HepG2 (cell line): Measurements from ENCODE around the gene EIF5B. TPM values are rescaled to one million over a fixed set of nuclear protein-coding genes. Genes with fewer than 3 reads are reported as not detected.

Source experiments
- FOXO1 ChIP-seq: sonication (generic); formaldehyde crosslinking; IDR thresholded peaks from 2 replicates; pipeline ENCODE4 v1.4.0; 2020; ENCODE audit warnings: missing genetic modification reagents
- IRX3 ChIP-seq: sonication (generic); formaldehyde crosslinking; IDR thresholded peaks from 2 replicates; pipeline ENCODE4 v1.8.1; 2023; ENCODE audit warnings: mild to moderate bottlenecking, low read depth, missing genetic modification reagents, borderline replicate concordance
- KDM6A ChIP-seq: IDR thresholded peaks from 2 replicates; pipeline ENCODE4 v1.6.1; 2016; ENCODE audit warnings: low read depth
- KLF6 ChIP-seq: IDR thresholded peaks from 2 replicates; pipeline ENCODE4 v1.8.0; 2016; ENCODE audit warnings: missing biosample characterization, missing genetic modification reagents
- MAF1 ChIP-seq: sonication (generic); formaldehyde crosslinking; IDR thresholded peaks from 2 replicates; pipeline ENCODE4 v1.5.0; 2020; ENCODE audit warnings: missing genetic modification reagents, borderline replicate concordance
- MED13 ChIP-seq: sonication (generic); formaldehyde crosslinking; IDR thresholded peaks from 2 replicates; pipeline ENCODE4 v1.5.0; 2020; ENCODE audit warnings: missing genetic modification reagents
- NCOA1 ChIP-seq: sonication (generic); formaldehyde crosslinking; IDR thresholded peaks from 2 replicates; pipeline ENCODE4 v1.9.0; 2021; ENCODE audit warnings: missing genetic modification reagents
- POGK ChIP-seq: sonication (generic); formaldehyde crosslinking; conservative IDR thresholded peaks from 2 replicates; pipeline ENCODE4 v1.8.0; 2022; ENCODE audit warnings: mild to moderate bottlenecking, moderate library complexity, missing genetic modification reagents
- RBM39 ChIP-seq: fragments of 200-400 bp; formaldehyde crosslinking; IDR thresholded peaks from one replicate; pipeline ENCODE4 v1.6.1; 2018; ENCODE audit warnings: antibody characterized with exemption, mild to moderate bottlenecking, low read depth, low read length; ENCODE audit not compliant: poor library complexity, severe bottlenecking
- SP5 ChIP-seq: IDR thresholded peaks from 2 replicates; pipeline ENCODE4 v1.6.1; 2016; ENCODE audit warnings: low read depth, borderline replicate concordance
- TBX2 ChIP-seq: sonication (generic); formaldehyde crosslinking; IDR thresholded peaks from 2 replicates; pipeline ENCODE4 v1.5.0; 2020; ENCODE audit warnings: missing genetic modification reagents, mild to moderate bottlenecking, borderline replicate concordance
- THRA ChIP-seq: sonication (generic); formaldehyde crosslinking; IDR thresholded peaks from 2 replicates; pipeline ENCODE4 v1.4.0; 2020; ENCODE audit warnings: missing genetic modification reagents, borderline replicate concordance
- TRIM22 ChIP-seq: fragments of 450-650 bp; IDR thresholded peaks from 2 replicates; pipeline ENCODE4 v1.6.1; 2017
- ZFP41 ChIP-seq: sonication (generic); formaldehyde crosslinking; IDR thresholded peaks from 2 replicates; pipeline ENCODE4 v1.4.0; 2020; ENCODE audit warnings: mild to moderate bottlenecking, missing genetic modification reagents, borderline replicate concordance
- ZNF143 ChIP-seq: sonication (generic); formaldehyde crosslinking; IDR thresholded peaks from 2 replicates; pipeline ENCODE4 v1.4.0; 2020; ENCODE audit warnings: missing genetic modification reagents
- ZNF607 ChIP-seq: sonication (generic); formaldehyde crosslinking; IDR thresholded peaks from 2 replicates; pipeline ENCODE4 v1.5.1; 2020; ENCODE audit warnings: missing genetic modification reagents, mild to moderate bottlenecking, borderline replicate concordance
- ZNF609 ChIP-seq: sonication (generic); formaldehyde crosslinking; IDR thresholded peaks from 2 replicates; pipeline ENCODE4 v1.4.0; 2020; ENCODE audit warnings: mild to moderate bottlenecking, missing genetic modification reagents, borderline replicate concordance
- ZNF619 ChIP-seq: sonication (generic); formaldehyde crosslinking; IDR thresholded peaks from 2 replicates; pipeline ENCODE4 v1.4.0; 2020; ENCODE audit warnings: mild to moderate bottlenecking, missing genetic modification reagents
- ZNF724P ChIP-seq: sonication (generic); formaldehyde crosslinking; IDR thresholded peaks from 2 replicates; pipeline ENCODE4 v1.8.0; 2022; ENCODE audit warnings: missing genetic modification reagents, borderline replicate concordance
- polyA plus RNA-seq, 8 experiments: library from polyadenylated mRNA; depleted of rRNA in 3 of 8; stranded (reverse) in 7 of 8; unstranded in 1 of 8; fragments of >200 nt; fragmentation: Illumina TruSeq in 4 of 8; extraction: Trizol in 4 of 8; gene quantifications; 2 replicates each; pipeline versions ENCODE4 v1.2.1 to v1.2.3, GENCODE V29; 2011 to 2016; ENCODE audit warnings: low read depth in 4 of 8, missing spikeins in 1 of 8, mixed read lengths in 1 of 8; ENCODE audit not compliant: insufficient read depth in 1 of 8
- total RNA-seq, 5 experiments: library from RNA; depleted of rRNA; stranded (reverse); fragments of >200 nt; fragmentation: Illumina TruSeq; extraction: Trizol; gene quantifications; 2 replicates each; pipeline ENCODE4 v1.2.3, GENCODE V29; 2016; ENCODE audit warnings: low read depth in 1 of 5

The EIF5B gene
- total and polyA plus RNA-seq, 2 of the 13 experiments (the other 11 are each of a cell fraction or from before 2014, with no cell fraction given): 8.8 to 32.1 TPM

- TF ChIP-seq POGK (CRISPR knock-in tag) (peak; percentile 94), ZNF607 (peak; percentile 78; the same call in 1 of the 2 replicates), ZNF619 (CRISPR knock-in tag) (peak; percentile 95), IRX3 (CRISPR knock-in tag) (no peak; the same call in 1 of the 2 replicates), SP5 (CRISPR knock-in tag) (no peak), ZNF724P (CRISPR knock-in tag) (peak; percentile 77), NCOA1 (CRISPR knock-in tag) (no peak), RBM39 (peak; percentile 98), FOXO1 (peak; percentile 73), TBX2 (peak; percentile 90), ZNF143 (CRISPR knock-in tag) (peak; percentile 100), ZFP41 (CRISPR knock-in tag) (peak; percentile 66; the same call in 1 of the 2 replicates), MED13 (CRISPR knock-in tag) (0 out of 2 replicates have a peak, but pooled peaks have one; percentile 3), ZNF609 (CRISPR knock-in tag) (peak; percentile 65), TRIM22 (no peak), MAF1 (0 out of 2 replicates have a peak, but pooled peaks have one; percentile 18), KLF6 (CRISPR knock-in tag) (peak; percentile 90), THRA (CRISPR knock-in tag) (peak; percentile 48; the same call in 1 of the 2 replicates), KDM6A (no peak)
Measured at GRCh38 chr2:99335911-99336803, 1.0 kb upstream of the EIF5B start, which contains the start of gene TXNDC9 (continued).
